Thoracic aorta (tissue), 2 donors: ENCODE data around the gene SLC15A1. TPM values are rescaled to one million over a fixed set of nuclear protein-coding genes. Genes with fewer than 3 reads are reported as not detected.

Experiments
- ATAC-seq: fragments of 150-250 bp; one replicate; pipeline ENCODE4 v1.8.0; 2017; ENCODE audit warnings: low read depth; ENCODE audit not compliant: insufficient number of reproducible peaks, low FRiP score
- DNase-seq: peaks from one replicate; pipeline ENCODE4 v3.0.0-alpha.2; 2020; ENCODE audit warnings: low spot score
- H3K27ac ChIP-seq, 2 donors: fragments of 200-600 bp; sonication (generic); 1 replicate in 1 of 2; 2 replicates in 1 of 2; pipeline ENCODE4 v1.5.1; 2016; ENCODE audit warnings: mild to moderate bottlenecking in 2 of 2, moderate library complexity in 2 of 2
- H3K27me3 ChIP-seq: fragments of 200-600 bp; sonication (generic); replicated peaks from 2 replicates; pipeline ENCODE4 v1.6.0; 2016; ENCODE audit warnings: mild to moderate bottlenecking; ENCODE audit not compliant: insufficient read depth
- H3K36me3 ChIP-seq: fragments of 200-600 bp; sonication (generic); one replicate; pipeline ENCODE4 v1.5.1; 2016
- H3K4me1 ChIP-seq, 2 donors: fragments of 200-600 bp; sonication (generic); 1 replicate in 1 of 2; 2 replicates in 1 of 2; pipeline versions ENCODE4 v1.5.1 to v1.6.0; 2016; ENCODE audit warnings: low read depth in 2 of 2, mild to moderate bottlenecking in 1 of 2; ENCODE audit not compliant: control insufficient read depth in 1 of 2
- H3K4me3 ChIP-seq: fragments of 200-600 bp; sonication (generic); 2 replicates; pipeline ENCODE4 v1.5.1; 2016; ENCODE audit warnings: mild to moderate bottlenecking
- H3K9me3 ChIP-seq: fragments of 200-600 bp; sonication (generic); 2 replicates; pipeline ENCODE4 v1.5.1; 2016
- total RNA-seq, 2 donors: library from RNA; depleted of rRNA; stranded (reverse); fragments of >200 nt; gene quantifications; one replicate each; pipeline versions ENCODE4 v1.1.0 to v1.2.3, GENCODE V29; 2016
- TF ChIP-seq, protein P1 (sequence below): fragments of 200-600 bp; sonication (generic); IDR thresholded peaks from one replicate; pipeline ENCODE4 v1.5.1; 2019; ENCODE audit warnings: antibody characterized with exemption

SLC15A1 gene
- total RNA-seq, 2 donors from 2014 or later, result not detected

GRCh38 chr13:98743377-98743776 is 9.1 kb downstream of the SLC15A1 start:
- Histone ChIP-seq H3K9me3 (no peaks in the 10 kb centered on the region), H3K36me3 (no peaks in the 10 kb centered on the region), H3K27me3 (no peaks in the 10 kb centered on the region), H3K27ac (no peak overlapping the region), H3K4me3 (no peak overlapping the region), H3K4me1 (no peaks in the 10 kb centered on the region)
- DNase-seq (no peak), ATAC-seq (no peak)
- TF ChIP-seq, protein P1, sequence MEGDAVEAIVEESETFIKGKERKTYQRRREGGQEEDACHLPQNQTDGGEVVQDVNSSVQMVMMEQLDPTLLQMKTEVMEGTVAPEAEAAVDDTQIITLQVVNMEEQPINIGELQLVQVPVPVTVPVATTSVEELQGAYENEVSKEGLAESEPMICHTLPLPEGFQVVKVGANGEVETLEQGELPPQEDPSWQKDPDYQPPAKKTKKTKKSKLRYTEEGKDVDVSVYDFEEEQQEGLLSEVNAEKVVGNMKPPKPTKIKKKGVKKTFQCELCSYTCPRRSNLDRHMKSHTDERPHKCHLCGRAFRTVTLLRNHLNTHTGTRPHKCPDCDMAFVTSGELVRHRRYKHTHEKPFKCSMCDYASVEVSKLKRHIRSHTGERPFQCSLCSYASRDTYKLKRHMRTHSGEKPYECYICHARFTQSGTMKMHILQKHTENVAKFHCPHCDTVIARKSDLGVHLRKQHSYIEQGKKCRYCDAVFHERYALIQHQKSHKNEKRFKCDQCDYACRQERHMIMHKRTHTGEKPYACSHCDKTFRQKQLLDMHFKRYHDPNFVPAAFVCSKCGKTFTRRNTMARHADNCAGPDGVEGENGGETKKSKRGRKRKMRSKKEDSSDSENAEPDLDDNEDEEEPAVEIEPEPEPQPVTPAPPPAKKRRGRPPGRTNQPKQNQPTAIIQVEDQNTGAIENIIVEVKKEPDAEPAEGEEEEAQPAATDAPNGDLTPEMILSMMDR, result no peak

DNA sequence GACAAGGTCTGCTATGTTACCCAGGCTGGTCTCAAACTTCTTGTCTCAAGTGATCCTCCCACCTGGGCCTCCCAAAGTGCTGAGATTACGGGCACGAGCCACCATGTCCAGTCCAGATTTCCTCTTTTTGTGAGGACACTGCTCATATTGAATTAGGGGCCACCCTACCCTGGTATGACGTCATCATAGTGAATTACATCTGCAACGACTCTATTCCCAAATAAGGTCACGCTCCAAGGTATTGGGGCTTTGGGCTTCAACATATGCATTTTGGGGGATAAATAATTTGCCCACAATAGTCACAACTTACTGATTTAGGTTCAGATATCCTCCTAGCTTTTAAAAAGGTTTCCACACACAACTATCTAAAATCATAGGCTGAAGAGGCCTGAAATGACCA is 9.5 kb downstream of the SLC15A1 start:
- H3K27ac ChIP-seq, result no peak overlapping the region
- no peak overlapping the region for H3K4me3 ChIP-seq
- TF ChIP-seq, protein P1, result no peak
- no peaks in the 10 kb centered on the region for H3K9me3 ChIP-seq
- DNase-seq, result no peak
- ATAC-seq, result no peak
- no peaks in the 10 kb centered on the region for H3K27me3 ChIP-seq
- no peaks in the 10 kb centered on the region for H3K36me3 ChIP-seq
- H3K4me1 ChIP-seq, result no peaks in the 10 kb centered on the region

- TF ChIP-seq, protein P1, result no peak
- H3K4me3 ChIP-seq, result no peak overlapping the region
- no peaks in the 10 kb centered on the region for H3K9me3 ChIP-seq
- H3K4me1 ChIP-seq, result no peaks in the 10 kb centered on the region
- H3K27ac ChIP-seq, result no peak overlapping the region
- no peaks in the 10 kb centered on the region for H3K36me3 ChIP-seq
- ATAC-seq (no peak), DNase-seq (no peak)
- no peaks in the 10 kb centered on the region for H3K27me3 ChIP-seq
Measured at GRCh38 chr13:98741741-98742435, 10.6 kb downstream of the SLC15A1 start.

DNA sequence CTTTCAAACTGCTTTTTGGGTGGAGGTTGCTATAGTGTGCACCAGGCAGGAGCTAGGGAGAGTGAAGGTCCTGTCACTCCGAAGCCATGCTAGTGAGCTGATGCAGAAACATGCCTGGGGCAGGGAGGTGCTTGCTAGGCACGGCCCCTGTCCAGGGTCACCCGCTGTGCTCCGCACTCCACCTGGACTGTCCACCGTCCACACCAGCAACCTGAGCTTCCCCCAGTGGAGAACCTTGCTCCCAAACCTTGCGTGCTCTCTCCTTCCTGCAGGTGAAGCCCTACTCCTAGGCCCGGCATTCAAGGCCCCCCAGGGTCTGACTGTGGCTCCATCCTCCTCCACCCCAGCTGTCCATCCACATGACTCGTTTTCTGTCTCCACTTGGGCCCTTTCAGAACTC is 12.3 kb downstream of the SLC15A1 start:
- Histone ChIP-seq H3K4me1 (no peaks in the 10 kb centered on the region), H3K36me3 (no peaks in the 10 kb centered on the region), H3K4me3 (no peak overlapping the region), H3K9me3 (no peaks in the 10 kb centered on the region), H3K27ac (no peak overlapping the region), H3K27me3 (no peaks in the 10 kb centered on the region)
- no peak for DNase-seq
- ATAC-seq, result no peak
- TF ChIP-seq, protein P1, result no peak

GRCh38 chr13:98738993-98739392 is 13.5 kb downstream of the SLC15A1 start:
- TF ChIP-seq, protein P1, result no peak
- no peaks in the 10 kb centered on the region for H3K27me3 ChIP-seq
- ATAC-seq, result no peak

More at GRCh38 chr13:98738993-98739392, 13.5 kb downstream of the SLC15A1 start:
- Histone ChIP-seq H3K4me1 (no peaks in the 10 kb centered on the region), H3K36me3 (no peaks in the 10 kb centered on the region), H3K9me3 (no peaks in the 10 kb centered on the region), H3K4me3 (no peak overlapping the region), H3K27ac (no peak overlapping the region)
- DNase-seq, result no peak
